DND-41 (cell line): Measurements from ENCODE around the gene KCNG3.

Source experiments
- EZH2 ChIP-seq: IDR thresholded peaks from 3 replicates; pipeline ENCODE4 v1.6.1; 2012; ENCODE audit warnings: borderline replicate concordance, low read depth, mild to moderate bottlenecking, moderate library complexity, low read length, inconsistent platforms; ENCODE audit not compliant: severe bottlenecking
- TF ChIP-seq, protein P1 (sequence below): IDR thresholded peaks from 2 replicates; pipeline ENCODE4 v1.5.1; 2012; ENCODE audit warnings: borderline replicate concordance, low read length, moderate library complexity, mild to moderate bottlenecking; ENCODE audit not compliant: poor library complexity, severe bottlenecking; ENCODE audit errors: extremely low read depth

DNA sequence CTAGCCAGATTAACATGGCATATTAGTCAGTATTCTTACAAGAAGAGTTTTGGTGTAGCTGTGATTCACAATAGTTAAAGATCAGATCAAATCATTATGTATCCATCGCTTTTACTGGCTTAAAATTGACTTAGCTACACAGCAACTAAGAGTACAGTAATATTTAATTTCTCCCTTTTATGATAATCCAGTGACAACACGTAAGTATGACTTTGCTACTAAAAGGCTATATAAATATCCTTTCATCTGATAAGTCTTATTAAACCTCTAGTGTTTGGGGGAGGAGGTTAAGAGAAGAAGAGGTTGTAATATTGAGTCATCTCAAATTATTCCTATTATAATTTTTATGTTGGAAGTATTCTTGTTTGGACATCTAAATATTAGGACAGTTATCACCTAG is 51.0 kb downstream of the KCNG3 start:
- TF ChIP-seq, protein P1, sequence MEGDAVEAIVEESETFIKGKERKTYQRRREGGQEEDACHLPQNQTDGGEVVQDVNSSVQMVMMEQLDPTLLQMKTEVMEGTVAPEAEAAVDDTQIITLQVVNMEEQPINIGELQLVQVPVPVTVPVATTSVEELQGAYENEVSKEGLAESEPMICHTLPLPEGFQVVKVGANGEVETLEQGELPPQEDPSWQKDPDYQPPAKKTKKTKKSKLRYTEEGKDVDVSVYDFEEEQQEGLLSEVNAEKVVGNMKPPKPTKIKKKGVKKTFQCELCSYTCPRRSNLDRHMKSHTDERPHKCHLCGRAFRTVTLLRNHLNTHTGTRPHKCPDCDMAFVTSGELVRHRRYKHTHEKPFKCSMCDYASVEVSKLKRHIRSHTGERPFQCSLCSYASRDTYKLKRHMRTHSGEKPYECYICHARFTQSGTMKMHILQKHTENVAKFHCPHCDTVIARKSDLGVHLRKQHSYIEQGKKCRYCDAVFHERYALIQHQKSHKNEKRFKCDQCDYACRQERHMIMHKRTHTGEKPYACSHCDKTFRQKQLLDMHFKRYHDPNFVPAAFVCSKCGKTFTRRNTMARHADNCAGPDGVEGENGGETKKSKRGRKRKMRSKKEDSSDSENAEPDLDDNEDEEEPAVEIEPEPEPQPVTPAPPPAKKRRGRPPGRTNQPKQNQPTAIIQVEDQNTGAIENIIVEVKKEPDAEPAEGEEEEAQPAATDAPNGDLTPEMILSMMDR = no peak
- TF ChIP-seq EZH2 = no peak
